Kidney glomerular epithelial cell (primary cell): Measurements from ENCODE around the gene AUTS2.

ENCODE experiments used
- DNase-seq: peaks from one replicate; lab custom pipeline; 2025; lab: John Stamatoyannopoulos, UW

The AUTS2 gene

DNA sequence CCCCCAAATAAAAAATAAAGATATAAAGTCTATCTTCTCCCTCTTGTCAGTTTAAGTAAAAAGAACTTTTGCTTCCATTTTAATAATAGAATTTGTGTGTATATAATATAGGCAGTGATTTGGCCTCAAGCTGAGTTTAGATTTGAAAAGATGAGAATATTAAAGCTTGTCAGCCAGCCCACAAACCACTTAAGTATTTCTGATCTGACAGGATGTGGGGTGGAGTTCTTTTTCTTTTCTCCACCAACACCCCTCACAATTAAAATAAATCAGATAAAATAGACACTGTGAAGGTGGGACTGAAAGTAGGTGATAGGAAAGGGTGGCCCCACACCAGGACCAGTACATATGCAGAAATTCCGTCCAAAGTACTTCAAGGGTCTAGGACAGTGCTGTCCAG, 714.1 kb downstream of the AUTS2 start:
- DNase-seq, result no peak

DNA sequence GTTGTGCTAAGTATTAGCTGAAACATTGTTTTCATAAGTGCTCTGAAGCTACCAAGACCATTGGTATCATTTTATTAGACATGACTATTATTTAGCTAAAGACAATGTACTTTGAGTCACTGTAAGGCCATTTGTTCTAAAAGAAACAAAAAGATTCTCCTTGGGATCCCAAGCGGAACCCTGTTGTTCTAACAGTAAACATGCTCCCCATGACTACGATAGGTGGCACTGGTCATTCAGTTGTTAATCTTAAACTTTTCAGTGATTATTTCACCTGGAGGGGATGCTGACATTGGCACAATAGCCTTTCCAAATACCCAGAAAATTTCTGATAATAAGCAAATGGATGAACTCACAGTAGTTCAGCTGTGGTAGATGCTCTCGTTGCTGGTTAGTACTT, 715.0 kb downstream of the AUTS2 start:
- DNase-seq, result peak; percentile 41

DNA sequence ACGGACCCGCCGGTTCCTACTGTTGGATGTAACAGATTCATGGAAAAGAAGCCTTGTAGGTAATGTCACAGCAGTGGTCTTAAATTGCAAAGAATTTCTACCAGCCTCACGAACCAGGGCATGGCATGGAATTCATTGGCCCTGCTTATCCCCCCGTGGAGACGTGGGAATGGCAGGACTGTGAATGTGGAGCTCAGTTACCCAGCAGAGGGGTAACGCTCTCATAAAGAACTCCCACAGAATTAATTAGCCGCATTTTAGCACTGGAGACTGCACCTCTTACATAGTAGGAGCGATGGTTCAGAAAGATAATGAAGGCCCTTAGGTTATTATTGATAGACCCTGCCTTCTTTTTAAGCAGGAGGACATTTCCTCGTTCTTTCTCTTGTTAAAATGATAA, 715.4 kb downstream of the AUTS2 start:
- no peak for DNase-seq

GRCh38 chr7:70314221-70314620, 715.9 kb downstream of the AUTS2 start:
- no peak for DNase-seq

GRCh38 chr7:70316745-70317144, 718.5 kb downstream of the AUTS2 start:
- DNase-seq, result no peak

GRCh38 chr7:70317356-70317755, 719.1 kb downstream of the AUTS2 start:
- DNase-seq, result peak; percentile 72

- no peak for DNase-seq
These were observed 720.2 kb downstream of the AUTS2 start for GRCh38 chr7:70318511-70318910.

DNA sequence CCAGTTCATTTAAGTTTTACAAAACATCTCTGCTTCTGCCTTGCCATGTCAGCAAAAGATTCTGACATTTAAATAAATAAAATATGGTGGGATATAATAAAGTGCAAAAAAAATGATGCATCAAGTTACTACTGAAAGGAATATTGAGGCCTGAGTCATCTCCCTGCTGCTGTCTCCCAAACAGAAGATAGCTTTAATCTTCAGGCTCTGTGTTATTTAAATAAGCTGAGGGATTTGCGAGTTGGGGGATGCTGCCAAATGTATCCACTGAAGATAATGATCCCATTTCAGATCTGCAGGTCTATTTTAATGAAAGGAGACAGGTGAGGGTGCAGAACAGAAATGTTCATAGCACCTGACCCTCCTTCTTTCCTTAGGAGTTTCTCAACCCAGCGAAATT, 720.8 kb downstream of the AUTS2 start:
- DNase-seq, result no peak

- no peak for DNase-seq
These were observed 722.8 kb downstream of the AUTS2 start for GRCh38 chr7:70321016-70321590.

- DNase-seq, result no peak
These were observed 724.6 kb downstream of the AUTS2 start for GRCh38 chr7:70322856-70323255.

GRCh38 chr7:70325509-70326101, 727.3 kb downstream of the AUTS2 start:
- DNase-seq, result peak; percentile 42

DNA sequence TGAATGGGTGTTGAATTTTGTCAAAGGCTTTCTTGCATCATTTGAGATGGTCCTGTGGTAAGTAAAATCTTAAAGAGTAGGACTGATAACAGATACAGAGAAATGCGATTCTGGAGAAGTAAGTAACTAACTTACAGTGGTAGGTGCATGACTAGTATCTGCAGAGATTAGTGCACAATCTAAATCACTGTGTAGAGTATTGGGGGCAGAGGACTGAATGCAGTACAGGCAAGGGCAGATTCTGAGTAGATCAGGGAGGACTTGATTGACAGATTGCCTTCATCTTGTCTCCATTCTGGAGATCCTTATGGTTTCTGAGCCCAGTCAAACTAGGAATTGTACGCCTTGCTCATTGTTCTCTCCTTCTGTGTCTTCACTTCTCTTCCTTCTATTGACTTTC, 736.0 kb downstream of the AUTS2 start:
- DNase-seq, result no peak

- no peak for DNase-seq
These were observed 736.6 kb downstream of the AUTS2 start for GRCh38 chr7:70334871-70335270.

DNA sequence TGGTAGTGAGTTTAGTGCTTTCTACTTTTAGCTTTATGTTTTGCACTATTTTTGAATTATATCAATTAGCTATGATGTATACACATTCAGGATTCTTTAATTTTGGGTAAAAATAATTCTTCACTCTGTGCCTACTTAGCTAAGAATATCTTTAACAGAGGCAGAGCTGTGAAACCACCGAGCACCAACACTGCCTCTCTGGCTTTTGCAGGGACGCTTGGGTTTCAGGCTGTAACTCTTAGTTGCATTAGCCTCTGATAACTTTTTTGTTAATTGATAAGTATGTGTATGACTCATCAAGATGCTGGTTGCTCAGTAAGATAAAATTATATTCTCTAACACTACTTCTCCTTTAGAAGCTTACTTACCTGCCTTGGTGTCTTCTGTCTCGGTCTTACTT, 738.3 kb downstream of the AUTS2 start:
- DNase-seq, result no peak

DNA sequence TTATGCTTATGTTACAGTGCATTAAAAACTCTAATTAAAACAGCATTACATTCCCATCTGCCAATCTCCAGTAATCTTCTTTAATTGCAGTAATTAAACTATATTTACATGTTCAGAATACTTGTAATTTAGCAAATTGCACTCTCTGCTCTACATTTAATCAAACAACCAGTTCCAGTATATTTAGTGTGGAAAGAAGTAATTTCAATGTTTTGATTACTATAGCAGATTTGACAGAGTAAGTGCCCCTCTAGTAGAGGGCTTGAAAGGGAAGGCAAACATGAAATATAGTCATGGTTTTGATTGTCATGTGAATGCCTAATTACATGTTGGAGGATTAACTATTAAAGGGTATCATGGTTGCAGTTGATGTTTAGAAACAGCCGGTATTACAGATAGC, 739.7 kb downstream of the AUTS2 start:
- no peak for DNase-seq

DNA sequence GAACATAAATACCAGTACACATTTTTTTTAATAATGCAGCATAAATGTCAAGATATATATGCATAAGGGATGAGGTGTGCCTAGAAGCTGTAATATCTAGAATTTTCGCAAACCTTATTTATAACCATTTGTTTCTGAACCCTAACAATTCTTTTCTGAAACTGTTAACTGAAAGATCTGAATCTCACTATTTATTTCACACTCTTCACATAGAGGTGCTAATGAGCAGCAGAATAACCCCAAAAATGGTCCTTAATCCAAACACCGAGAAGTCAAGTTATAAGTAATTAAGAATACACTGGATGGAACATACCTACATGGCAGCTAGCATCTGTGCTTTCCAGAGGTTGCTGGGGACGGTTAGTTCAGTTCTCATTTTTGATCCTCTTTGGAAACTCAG, 742.0 kb downstream of the AUTS2 start:
- DNase-seq, result no peak

- no peak for DNase-seq
These were observed 743.2 kb downstream of the AUTS2 start for GRCh38 chr7:70341446-70341845.

DNA sequence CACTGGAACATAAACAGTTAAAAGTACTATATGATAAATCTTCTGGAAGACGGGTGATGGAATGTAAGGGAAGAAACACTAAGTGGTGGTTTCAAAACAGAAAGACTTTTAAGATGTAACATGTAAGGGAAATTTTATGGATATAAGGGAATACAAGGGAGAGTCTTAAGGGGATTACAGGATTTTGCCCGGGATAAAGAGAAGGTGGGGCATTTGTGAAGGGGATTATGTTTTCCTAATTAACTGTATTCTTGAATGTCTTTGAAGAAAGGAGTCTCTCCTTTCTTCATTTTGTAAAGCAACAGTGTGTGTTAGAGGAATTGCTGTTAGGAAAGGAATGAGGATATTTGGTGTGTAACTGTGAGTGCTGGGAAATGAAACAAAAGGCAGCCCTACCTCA, 745.2 kb downstream of the AUTS2 start:
- no peak for DNase-seq

DNA sequence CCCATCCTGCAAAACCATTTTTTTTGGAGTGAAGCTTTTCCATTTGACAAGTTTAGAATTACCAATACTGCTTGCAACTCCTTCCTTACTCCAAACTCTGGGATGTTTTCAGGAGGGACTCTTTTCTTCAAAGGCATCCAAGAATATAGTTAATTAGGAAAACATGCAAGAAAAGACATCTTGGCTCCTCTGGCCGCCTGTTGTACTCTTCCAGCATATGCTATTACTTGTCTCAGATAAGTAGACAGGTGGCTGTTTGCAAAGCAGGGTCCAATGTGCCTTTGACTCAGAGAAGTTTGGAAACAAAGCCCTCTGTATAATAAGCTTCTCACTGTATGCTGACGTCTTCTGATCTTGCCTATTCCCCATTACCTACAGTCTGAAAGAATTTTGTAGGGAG, 746.5 kb downstream of the AUTS2 start:
- no peak for DNase-seq

GRCh38 chr7:70346844-70347462, 748.7 kb downstream of the AUTS2 start:
- no peak for DNase-seq

DNA sequence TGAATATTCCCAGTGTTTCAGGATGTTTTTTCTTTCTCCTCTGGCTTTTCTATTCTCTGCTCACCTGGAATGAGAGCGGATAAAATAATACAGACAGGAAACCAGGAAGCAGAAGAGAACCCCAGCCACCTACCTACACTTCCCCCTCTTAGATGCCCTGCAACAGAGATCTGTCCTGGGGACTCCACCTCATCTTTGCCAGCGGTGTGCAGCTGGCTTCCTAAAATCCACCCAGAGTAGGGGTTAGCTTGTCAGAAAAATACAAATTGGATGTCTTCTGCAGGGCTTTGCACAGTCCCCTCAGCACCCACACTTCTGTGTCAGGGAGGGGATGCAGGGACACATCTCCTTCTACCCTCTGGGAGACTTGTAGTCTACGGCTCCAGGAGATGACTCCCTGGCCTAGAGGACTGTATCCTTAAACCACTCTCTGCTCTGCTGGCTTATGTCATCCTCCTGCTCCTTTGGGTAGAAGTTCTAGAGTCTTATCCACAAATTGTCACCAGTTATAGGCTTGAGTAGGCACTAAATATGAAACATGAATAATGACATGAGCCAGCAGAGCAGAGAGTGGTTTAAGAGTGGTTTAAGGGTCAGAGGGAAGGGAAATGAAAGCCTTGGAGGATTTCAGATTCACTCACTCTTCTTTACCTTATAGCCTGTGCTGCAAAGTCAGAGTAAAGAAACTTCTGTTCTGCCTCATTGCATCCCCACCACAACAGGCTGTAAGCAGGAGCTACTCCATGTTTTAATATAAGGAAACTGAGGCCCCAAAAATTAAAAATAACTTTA, 749.4 kb downstream of the AUTS2 start:
- DNase-seq, result no peak

DNA sequence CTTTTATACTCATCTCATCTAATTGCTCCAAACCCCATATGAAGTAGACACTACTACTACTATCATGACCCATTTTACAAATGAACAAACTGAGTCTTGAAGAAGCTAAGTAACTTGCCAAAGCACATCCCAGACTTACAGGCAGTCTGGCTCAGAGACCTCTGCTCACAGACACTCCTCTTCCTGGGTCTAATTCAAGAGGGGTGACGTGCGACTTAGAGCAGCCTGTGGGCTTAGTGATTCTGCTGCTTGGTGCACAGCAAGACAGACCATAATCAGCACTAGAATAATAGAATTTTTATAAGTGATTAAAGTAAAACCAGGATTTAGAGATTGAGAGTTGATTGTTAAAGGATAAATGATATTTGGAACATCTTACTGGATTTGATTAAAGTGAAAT, 750.8 kb downstream of the AUTS2 start:
- DNase-seq, result no peak

DNA sequence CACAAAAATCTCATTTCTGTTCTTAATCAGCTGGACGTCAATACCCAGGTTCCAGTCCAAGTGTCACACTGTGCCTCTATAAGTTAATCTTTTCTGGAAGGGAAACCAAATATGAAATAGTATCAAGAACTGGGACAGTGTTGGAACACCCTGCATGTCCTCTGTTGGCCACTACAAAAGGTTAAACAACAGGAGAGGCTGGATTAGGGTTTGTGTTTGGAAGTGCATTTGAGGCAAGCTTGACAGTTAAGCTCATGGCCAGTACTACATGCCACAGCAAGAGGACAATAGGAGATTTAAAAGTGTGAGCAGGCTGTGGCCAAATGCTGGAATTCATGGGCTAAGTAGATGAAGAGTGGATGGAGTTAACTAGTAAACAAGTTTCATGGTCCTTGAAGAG, 751.5 kb downstream of the AUTS2 start:
- no peak for DNase-seq
